Testis (tissue), 3 donors: Measurements from ENCODE around the gene TCF3. TPM values are rescaled to one million over a fixed set of nuclear protein-coding genes. Genes with fewer than 3 reads are reported as not detected.

Experiments used
- DNase-seq: peaks from one replicate; pipeline ENCODE4 v3.0.0-alpha.2; 2019
- H3K27ac ChIP-seq, 2 donors: fragments of 200-600 bp; sonication (generic); one replicate each; pipeline ENCODE4 v1.5.1; 2019
- H3K27me3 ChIP-seq: fragments of 200-600 bp; sonication (generic); one replicate; pipeline ENCODE4 v1.5.1; 2019
- H3K36me3 ChIP-seq: fragments of 200-600 bp; sonication (generic); one replicate; pipeline ENCODE4 v1.5.1; 2017; ENCODE audit warnings: low read depth; ENCODE audit errors: missing control alignments
- H3K4me1 ChIP-seq: fragments of 200-600 bp; sonication (generic); one replicate; pipeline ENCODE4 v1.5.1; 2019
- H3K4me3 ChIP-seq, 2 donors: fragments of 200-600 bp; sonication (generic); one replicate each; pipeline ENCODE4 v1.5.1; 2017 to 2019
- H3K9me3 ChIP-seq: fragments of 200-600 bp; sonication (generic); one replicate; pipeline ENCODE4 v1.5.1; 2017
- CTCF ChIP-seq, 3 experiments: fragments of 450-650 bp in 2 of 3; fragments of 200-600 bp in 1 of 3; sonication (generic) in 1 of 3; IDR thresholded peaks; one replicate each; pipeline ENCODE4 v1.5.1; 2016 to 2019; ENCODE audit warnings: antibody characterized with exemption in 3 of 3, mild to moderate bottlenecking in 2 of 3, moderate library complexity in 1 of 3
- POLR2A ChIP-seq: fragments of 450-650 bp; IDR thresholded peaks from one replicate; pipeline ENCODE4 v1.6.1; 2017; ENCODE audit warnings: antibody characterized with exemption, mild to moderate bottlenecking, moderate library complexity
- WGBS, 2 donors: methylation state at CpG; one replicate each; pipeline ENCODE4 v1.1.5; 2018; 5-methylcytosine and 5-hydroxymethylcytosine counted together
- intact Hi-C: fragments of 100-400 bp; cut with DNase I; formaldehyde crosslinking; loops from one replicate; pipeline ENCODE4 v1.15.1; 2023; ENCODE audit warnings: low total_unique reads
- polyA plus RNA-seq: library from polyadenylated mRNA; stranded (reverse); fragments of 350-450 nt; fragmentation: Illumina TruSeq; extraction: RNeasy Lipid Tissue Mini Kit (QIAGEN cat#74804); gene quantifications from one replicate; pipeline ENCODE4 v1.2.3, GENCODE V29; 2014; ENCODE audit warnings: low read depth, low replicate concordance; ENCODE audit not compliant: insufficient read depth
- total RNA-seq, 2 donors: library from RNA; depleted of rRNA; stranded (reverse); fragments of >200 nt; gene quantifications; one replicate each; pipeline ENCODE4 v1.2.3, GENCODE V29; 2016

TCF3 gene
- total and polyA plus RNA-seq, 3 donors from 2014 or later: 157 to 423 (median 330) TPM

- Histone ChIP-seq H3K27ac (peak overlapping the region; percentile 24 to 59), H3K27me3 (no peaks in the 10 kb centered on the region), H3K36me3 (no peaks in the 10 kb centered on the region), H3K9me3 (no peaks in the 10 kb centered on the region), H3K4me3 (peak overlapping the region; percentile 64 to 73), H3K4me1 (peaks cover 20% of the 10 kb centered on the region)
- 7% methylated on average over 26 to 36 of the region's 36 CpGs for WGBS, 2 donors
- intact Hi-C loops: no loop called here
- no peak for DNase-seq
- TF ChIP-seq POLR2A: no peak
- TF ChIP-seq CTCF (IDR thresholded peaks at IDR 0.05): no peak
Observed at GRCh38 chr19:1650650-1651567, 1.5 kb downstream of the TCF3 start.

GRCh38 chr19:1649706-1650649 is 2.4 kb downstream of the TCF3 start:
- no peak overlapping the region for H3K27ac ChIP-seq
- H3K27me3 ChIP-seq: no peaks in the 10 kb centered on the region
- intact Hi-C loops: no loop called here
- H3K4me3 ChIP-seq: no peak overlapping the region
- 65 to 79% methylated on average over 11 to 20 of the region's 20 CpGs for WGBS, 2 donors
- H3K9me3 ChIP-seq: no peaks in the 10 kb centered on the region
- peaks cover 20% of the 10 kb centered on the region for H3K4me1 ChIP-seq
- TF ChIP-seq POLR2A (no peak), CTCF (IDR thresholded peaks at IDR 0.05) (no peak)
- H3K36me3 ChIP-seq: no peaks in the 10 kb centered on the region
- no peak for DNase-seq

GRCh38 chr19:1648920-1649541 is 3.4 kb downstream of the TCF3 start:
- 89 to 95% methylated on average over 21 to 23 of the region's 23 CpGs for WGBS, 2 donors
- DNase-seq: no peak

GRCh38 chr19:1648459-1648849 is 4.0 kb downstream of the TCF3 start:
- H3K36me3 ChIP-seq: no peaks in the 10 kb centered on the region
- 80 to 84% methylated on average over 6 to 10 of the region's 10 CpGs for WGBS, 2 donors
- TF ChIP-seq CTCF (IDR thresholded peaks at IDR 0.05) (no peak), POLR2A (no peak)
- no peaks in the 10 kb centered on the region for H3K9me3 ChIP-seq
- H3K4me3 ChIP-seq: no peak overlapping the region
- no peak overlapping the region for H3K27ac ChIP-seq
- H3K4me1 ChIP-seq: peaks cover 20% of the 10 kb centered on the region
- no peaks in the 10 kb centered on the region for H3K27me3 ChIP-seq
- DNase-seq: no peak
- intact Hi-C loops: no loop called here

More at GRCh38 chr19:1648920-1649541, 3.4 kb downstream of the TCF3 start:
- Histone ChIP-seq H3K36me3 (no peaks in the 10 kb centered on the region), H3K4me3 (no peak overlapping the region), H3K27me3 (no peaks in the 10 kb centered on the region), H3K9me3 (no peaks in the 10 kb centered on the region), H3K27ac (no peak overlapping the region), H3K4me1 (peaks cover 20% of the 10 kb centered on the region)
- intact Hi-C loops: no loop called here
- TF ChIP-seq CTCF (IDR thresholded peaks at IDR 0.05): no peak
- no peak for TF ChIP-seq POLR2A
